TTC549 (cell line): ENCODE results near the gene HNRNPL.
"Not testable (repeated sequence)": the region's sequence is repeated elsewhere in the genome, so short reads cannot be mapped to it uniquely, and the experiment has no call there.

Experiments used
- FAIRE-seq: peaks from 2 replicates; lab custom pipeline; 2012; peaks lifted over from hg19 to GRCh38; lab: Jason Lieb, UNC

HNRNPL gene

GRCh38 chr19:38849860-38850435 lies at the start of gene HNRNPL:
Gene HNRNPL, minus strand, starts transcription at chr19:38849986. Its CDS starts 20 bp downstream, at chr19:38849966.
- FAIRE-seq: no peak

GRCh38 chr19:38898788-38899446 lies 49.1 kb upstream of the HNRNPL start:
- no peak for FAIRE-seq

GRCh38 chr19:38894968-38895367 lies 45.2 kb upstream of the HNRNPL start:
- FAIRE-seq: no peak

- FAIRE-seq: no peak
These were observed 43.6 kb upstream of the HNRNPL start for GRCh38 chr19:38893341-38893771.

- FAIRE-seq: no peak
These were observed 43.1 kb upstream of the HNRNPL start for GRCh38 chr19:38892841-38893240.

GRCh38 chr19:38891771-38892170 lies 42.0 kb upstream of the HNRNPL start:
- no peak for FAIRE-seq

GRCh38 chr19:38890686-38891085 lies 40.9 kb upstream of the HNRNPL start:
- FAIRE-seq: no peak

- FAIRE-seq: no peak
These were observed 40.0 kb upstream of the HNRNPL start for GRCh38 chr19:38889803-38890202.

GRCh38 chr19:38888876-38889275 lies 39.1 kb upstream of the HNRNPL start:
- FAIRE-seq: no peak

- not testable (repeated sequence) for FAIRE-seq
These were observed 34.9 kb upstream of the HNRNPL start for GRCh38 chr19:38884691-38885090.

- FAIRE-seq: no peak
These were observed 33.5 kb upstream of the HNRNPL start for GRCh38 chr19:38883286-38883685.

- FAIRE-seq: no peak
These were observed 31.3 kb upstream of the HNRNPL start for GRCh38 chr19:38880882-38881609.

GRCh38 chr19:38880076-38880881 lies 30.5 kb upstream of the HNRNPL start:
- FAIRE-seq: no peak

GRCh38 chr19:38879400-38879751 lies 29.6 kb upstream of the HNRNPL start:
- FAIRE-seq: no peak

- FAIRE-seq: no peak
These were observed 29.0 kb upstream of the HNRNPL start for GRCh38 chr19:38878575-38879399.

- no peak for FAIRE-seq
These were observed 28.2 kb upstream of the HNRNPL start, which contains the start of gene RINL for GRCh38 chr19:38877781-38878574. Gene RINL, minus strand, starts transcription at chr19:38878275. Its CDS starts 1,533 bp downstream, at chr19:38876742.

GRCh38 chr19:38875656-38876395 lies 26.0 kb upstream of the HNRNPL start:
- FAIRE-seq: no peak

- FAIRE-seq: not testable (repeated sequence)
These were observed 23.6 kb upstream of the HNRNPL start for GRCh38 chr19:38873400-38873799.

- no peak for FAIRE-seq
These were observed 20.8 kb upstream of the HNRNPL start for GRCh38 chr19:38870612-38871011.
